ENCODE data around the gene IL4R. TPM values are rescaled to one million over a fixed set of nuclear protein-coding genes. Genes with fewer than 3 reads are reported as not detected.
"Not testable (repeated sequence)": the region's sequence is repeated elsewhere in the genome, so short reads cannot be mapped to it uniquely, and the experiment has no call there.

Gene IL4R
- total and polyA plus RNA-seq, 7 donors, result 2.1 to 9.6 (median 6.5) TPM

DNA sequence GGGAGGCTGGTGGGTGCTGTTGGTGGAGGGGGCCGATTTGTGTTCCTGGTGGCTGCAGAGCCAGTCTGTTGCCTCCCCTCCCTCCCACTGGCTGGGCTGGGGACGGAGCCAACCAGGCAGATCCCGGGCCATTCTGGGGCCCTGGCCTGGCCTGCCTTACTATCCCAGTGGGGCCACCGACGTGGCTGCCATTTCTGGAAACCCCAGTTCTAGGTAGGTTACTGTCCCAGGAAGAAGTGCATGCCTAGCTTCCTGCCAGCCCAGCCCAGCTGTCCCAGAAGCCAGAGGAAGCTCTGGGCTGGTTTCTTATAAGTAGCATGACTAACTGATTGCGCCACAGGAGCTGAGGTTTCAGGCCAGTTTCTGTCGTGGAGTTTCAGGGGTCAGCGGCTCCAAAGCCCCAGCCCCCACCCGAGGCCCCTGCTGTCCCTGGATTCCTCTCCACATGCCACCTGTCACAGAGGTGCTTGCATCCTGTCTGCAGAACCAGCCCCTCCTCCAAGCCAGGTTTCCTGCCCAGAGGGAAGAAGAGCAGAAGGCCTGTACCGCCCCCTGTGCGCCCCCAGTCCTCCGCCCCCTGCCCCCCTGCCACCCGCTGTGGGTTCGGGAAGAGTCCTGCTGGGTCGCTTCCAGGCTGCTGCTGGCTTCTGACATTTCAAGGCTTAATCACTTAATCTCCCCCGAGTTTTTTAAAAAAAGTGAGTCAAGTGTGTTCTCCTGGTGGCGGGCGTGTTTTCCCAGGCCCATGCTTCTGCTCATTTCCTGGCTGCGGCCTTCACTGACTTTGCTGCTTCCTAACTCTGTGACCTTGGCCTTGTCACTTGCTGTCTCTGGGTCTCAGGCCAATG, 13.2 kb downstream of the IL4R start:
- DNase-seq, result peak; percentile 85 to 87
- Histone ChIP-seq H3K4me1 (peaks cover 10% of the 10 kb centered on the region), H3K4me3 (peak overlapping the region; percentile 18), H3K36me3 (ENCODE audit: insufficient read depth in 1 of 2, low read depth in 1 of 2) (no peaks in the 10 kb centered on the region), H3K9me3 (no peaks in the 10 kb centered on the region), H3K27me3 (ENCODE audit: insufficient read depth in 3 of 3, low read length in 2 of 3) (peaks cover 0 to 5% (median 0%) of the 10 kb centered on the region in 3 donors), H3K27ac (peak overlapping the region; percentile 84)
- TF ChIP-seq, protein P1, sequence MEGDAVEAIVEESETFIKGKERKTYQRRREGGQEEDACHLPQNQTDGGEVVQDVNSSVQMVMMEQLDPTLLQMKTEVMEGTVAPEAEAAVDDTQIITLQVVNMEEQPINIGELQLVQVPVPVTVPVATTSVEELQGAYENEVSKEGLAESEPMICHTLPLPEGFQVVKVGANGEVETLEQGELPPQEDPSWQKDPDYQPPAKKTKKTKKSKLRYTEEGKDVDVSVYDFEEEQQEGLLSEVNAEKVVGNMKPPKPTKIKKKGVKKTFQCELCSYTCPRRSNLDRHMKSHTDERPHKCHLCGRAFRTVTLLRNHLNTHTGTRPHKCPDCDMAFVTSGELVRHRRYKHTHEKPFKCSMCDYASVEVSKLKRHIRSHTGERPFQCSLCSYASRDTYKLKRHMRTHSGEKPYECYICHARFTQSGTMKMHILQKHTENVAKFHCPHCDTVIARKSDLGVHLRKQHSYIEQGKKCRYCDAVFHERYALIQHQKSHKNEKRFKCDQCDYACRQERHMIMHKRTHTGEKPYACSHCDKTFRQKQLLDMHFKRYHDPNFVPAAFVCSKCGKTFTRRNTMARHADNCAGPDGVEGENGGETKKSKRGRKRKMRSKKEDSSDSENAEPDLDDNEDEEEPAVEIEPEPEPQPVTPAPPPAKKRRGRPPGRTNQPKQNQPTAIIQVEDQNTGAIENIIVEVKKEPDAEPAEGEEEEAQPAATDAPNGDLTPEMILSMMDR (IDR thresholded peaks at IDR 0.05), result no peak
- 11 to 22% (median 12%) methylated on average over 15 to 19 of the region's 19 CpGs for WGBS, 3 donors
- peak; percentile 76 to 84 (median 80) for ATAC-seq
- intact Hi-C loops (cut with DNase I), result no loop called here

DNA sequence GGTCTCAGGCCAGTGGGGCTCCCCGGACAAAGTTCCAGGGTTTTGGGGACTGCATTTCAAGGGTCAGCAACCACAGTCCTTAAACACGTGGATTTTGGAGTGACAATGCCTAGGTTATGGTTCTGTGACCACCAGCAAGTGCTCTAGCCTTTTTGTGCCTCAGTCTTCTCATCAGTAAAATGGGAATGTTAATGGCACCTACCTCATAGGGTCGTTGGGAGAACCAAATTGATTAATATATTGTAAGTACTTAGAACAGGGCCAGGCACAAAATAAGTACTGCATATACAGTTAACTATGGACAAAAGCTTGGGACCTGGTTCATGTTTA, 13.8 kb downstream of the IL4R start:
- peak overlapping the region; percentile 84 for H3K27ac ChIP-seq
- H3K4me1 ChIP-seq, result peaks cover 10% of the 10 kb centered on the region
- WGBS, 3 donors, result 21 to 38% (median 27%) methylated on average over 3 of the region's 3 CpGs
- DNase-seq (no peak), ATAC-seq (no peak)
- intact Hi-C loops (cut with DNase I), result no loop called here
- no peaks in the 10 kb centered on the region for H3K9me3 ChIP-seq
- H3K27me3 ChIP-seq (ENCODE audit: insufficient read depth in 3 of 3, low read length in 2 of 3), result peaks cover 0 to 5% (median 0%) of the 10 kb centered on the region in 3 donors
- TF ChIP-seq, protein P1 (IDR thresholded peaks at IDR 0.05), result no peak
- H3K36me3 ChIP-seq (ENCODE audit: insufficient read depth in 1 of 2, low read depth in 1 of 2), result no peaks in the 10 kb centered on the region
- H3K4me3 ChIP-seq, result no peak overlapping the region

DNA sequence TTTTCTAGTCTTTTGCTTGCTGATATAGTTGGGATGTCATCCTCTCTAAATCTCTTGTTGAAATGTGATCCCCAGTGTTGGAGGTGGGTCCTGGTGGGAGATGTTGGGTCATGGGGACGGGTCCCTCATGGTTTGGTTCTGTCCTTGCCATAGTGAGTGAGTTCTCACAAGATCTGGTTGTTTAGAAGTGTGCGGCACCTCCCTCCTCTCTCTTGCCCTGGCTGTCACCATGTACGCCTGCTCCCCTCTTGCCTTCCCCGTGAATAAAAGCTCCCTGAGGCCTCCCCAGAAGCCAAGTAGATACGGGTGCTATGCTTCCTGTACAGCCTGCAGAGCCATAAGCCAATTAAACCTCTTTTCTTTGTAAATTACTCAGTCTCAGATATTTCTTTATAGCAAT, 15.2 kb downstream of the IL4R start:
- 92 to 97% (median 92%) methylated on average over 5 of the region's 5 CpGs for WGBS, 3 donors
- no peak overlapping the region for H3K4me3 ChIP-seq
- peaks cover 0 to 5% (median 0%) of the 10 kb centered on the region in 3 donors for H3K27me3 ChIP-seq (ENCODE audit: insufficient read depth in 3 of 3, low read length in 2 of 3)
- no peak for DNase-seq
- no peak for ATAC-seq
- no peaks in the 10 kb centered on the region for H3K9me3 ChIP-seq
- H3K36me3 ChIP-seq (ENCODE audit: insufficient read depth in 1 of 2, low read depth in 1 of 2), result no peaks in the 10 kb centered on the region
- H3K27ac ChIP-seq, result peak overlapping the region; percentile 36
- TF ChIP-seq, protein P1 (IDR thresholded peaks at IDR 0.05), result no peak
- H3K4me1 ChIP-seq, result peaks cover 10% of the 10 kb centered on the region
- intact Hi-C loops (cut with DNase I), result no loop called here

DNA sequence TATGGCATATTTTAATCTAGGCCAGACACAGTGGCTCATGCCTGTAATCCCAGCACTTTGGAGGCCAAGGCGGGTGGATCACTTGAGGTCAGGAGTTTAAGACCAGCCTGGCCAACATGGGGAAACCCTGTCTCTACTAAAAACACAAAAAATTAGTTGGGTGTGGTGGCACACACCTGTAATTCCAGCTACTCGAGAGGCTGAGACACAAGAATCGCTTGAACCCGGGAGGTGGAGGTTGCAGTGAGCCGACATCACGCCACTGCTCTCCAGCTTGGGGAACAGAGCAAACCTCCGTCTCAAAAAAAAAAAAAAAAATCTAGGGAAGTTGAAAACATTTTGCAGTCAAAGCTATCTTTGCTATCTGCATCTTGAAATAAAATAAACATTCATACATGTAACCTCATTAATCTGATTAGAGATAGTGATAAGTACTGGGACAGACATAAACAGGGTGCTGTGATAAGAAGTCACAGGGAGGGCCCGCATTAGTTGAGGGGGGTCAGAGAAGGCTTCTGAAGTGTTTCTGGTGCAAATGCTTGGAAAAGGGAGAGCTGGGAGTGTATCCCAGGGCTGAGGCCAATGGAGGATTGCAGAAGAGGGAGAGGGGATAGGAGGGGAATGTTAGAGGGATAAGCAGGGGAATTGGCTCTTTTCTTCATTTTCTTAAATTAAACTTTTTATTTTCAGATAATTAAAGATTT, 15.8 kb downstream of the IL4R start:
- H3K4me1 ChIP-seq; H3K27me3 ChIP-seq (ENCODE audit: insufficient read depth in 3 of 3, low read length in 2 of 3); H3K36me3 ChIP-seq (ENCODE audit: insufficient read depth in 1 of 2, low read depth in 1 of 2); DNase-seq; intact Hi-C loops (cut with DNase I); H3K4me3 ChIP-seq; ATAC-seq; H3K9me3 ChIP-seq: not testable (repeated sequence)
- WGBS, 3 donors, result 75 to 83% (median 79%) methylated on average over 8 of the region's 8 CpGs
- peak overlapping the region; percentile 36 for H3K27ac ChIP-seq

DNA sequence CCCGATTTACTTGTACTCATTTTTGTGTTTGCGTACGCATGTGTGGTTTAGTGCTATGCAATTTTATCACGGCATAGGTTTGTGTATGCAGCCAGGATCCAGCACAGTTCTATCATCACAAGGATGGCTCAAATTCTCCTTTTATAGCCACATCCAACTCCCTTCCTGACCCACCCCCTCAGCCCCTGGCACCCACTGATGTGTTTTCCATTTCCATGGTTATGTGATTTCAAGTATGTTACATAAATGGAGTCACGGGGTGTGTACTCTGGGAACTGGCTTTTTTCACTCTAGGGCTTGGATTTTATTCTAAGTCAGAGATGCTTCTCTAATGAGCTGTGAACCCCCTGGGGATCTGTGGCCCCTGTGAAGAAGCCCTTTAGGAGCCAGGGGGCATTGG, 16.8 kb downstream of the IL4R start:
- 40 to 55% (median 48%) methylated on average over 5 of the region's 5 CpGs for WGBS, 3 donors
- Histone ChIP-seq H3K4me3 (no peak overlapping the region), H3K4me1 (peaks cover 10% of the 10 kb centered on the region), H3K27ac (peak overlapping the region; percentile 50), H3K36me3 (ENCODE audit: insufficient read depth in 1 of 2, low read depth in 1 of 2) (peaks cover 0 to 4% of the 10 kb centered on the region in 2 donors), H3K27me3 (ENCODE audit: insufficient read depth in 3 of 3, low read length in 2 of 3) (peaks cover 0 to 5% (median 0%) of the 10 kb centered on the region in 3 donors), H3K9me3 (no peaks in the 10 kb centered on the region)
- DNase-seq (peak in 1 of 2 donors; percentile 68), ATAC-seq (no peak)
- intact Hi-C loops (cut with DNase I), result no loop called here
- TF ChIP-seq, protein P1 (IDR thresholded peaks at IDR 0.05), result no peak

Measured in psoas muscle (tissue), 8 donors.